ENCODE results near the gene TRIM45.

- TF ChIP-seq CTCF (IDR thresholded peaks at IDR 0.05) (no peak), POLR2AphosphoS5 (IDR thresholded peaks at IDR 0.05) (no peak), POLR2A (IDR thresholded peaks at IDR 0.05) (no peak)
Observed at GRCh38 chr1:117120774-117121588, 568 bp downstream of the TRIM45 start.

All from breast epithelium (tissue), 3 donors.